NCI-H524 (cell line): ENCODE measurements around the gene APBB2.
"Not testable (repeated sequence)": the region's sequence is repeated elsewhere in the genome, so short reads cannot be mapped to it uniquely, and the experiment has no call there.

Experiments
- DNase-seq, 2 experiments: peaks; one replicate each; lab custom pipeline; 2025; lab: John Stamatoyannopoulos, UW

The APBB2 gene

DNA sequence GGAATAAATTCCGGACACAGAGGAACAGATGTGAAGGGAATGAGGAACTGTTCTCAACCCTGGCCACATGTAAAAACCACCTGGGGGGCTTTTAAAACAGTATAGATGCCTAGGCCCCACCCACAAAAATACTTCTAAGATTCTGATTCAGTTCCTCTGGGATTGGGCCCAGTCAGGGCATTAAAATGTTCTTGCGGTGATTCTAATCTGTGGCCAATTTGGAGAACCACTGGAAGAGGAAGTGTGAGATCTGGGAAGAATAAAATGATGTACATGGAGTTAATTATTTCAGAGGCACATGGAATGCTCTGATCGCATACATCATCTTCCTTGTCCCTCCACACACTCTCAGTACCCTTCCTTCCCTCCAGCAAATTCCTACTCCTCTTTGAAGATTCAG is 192.2 kb downstream of the APBB2 start:
- no peak for DNase-seq

DNA sequence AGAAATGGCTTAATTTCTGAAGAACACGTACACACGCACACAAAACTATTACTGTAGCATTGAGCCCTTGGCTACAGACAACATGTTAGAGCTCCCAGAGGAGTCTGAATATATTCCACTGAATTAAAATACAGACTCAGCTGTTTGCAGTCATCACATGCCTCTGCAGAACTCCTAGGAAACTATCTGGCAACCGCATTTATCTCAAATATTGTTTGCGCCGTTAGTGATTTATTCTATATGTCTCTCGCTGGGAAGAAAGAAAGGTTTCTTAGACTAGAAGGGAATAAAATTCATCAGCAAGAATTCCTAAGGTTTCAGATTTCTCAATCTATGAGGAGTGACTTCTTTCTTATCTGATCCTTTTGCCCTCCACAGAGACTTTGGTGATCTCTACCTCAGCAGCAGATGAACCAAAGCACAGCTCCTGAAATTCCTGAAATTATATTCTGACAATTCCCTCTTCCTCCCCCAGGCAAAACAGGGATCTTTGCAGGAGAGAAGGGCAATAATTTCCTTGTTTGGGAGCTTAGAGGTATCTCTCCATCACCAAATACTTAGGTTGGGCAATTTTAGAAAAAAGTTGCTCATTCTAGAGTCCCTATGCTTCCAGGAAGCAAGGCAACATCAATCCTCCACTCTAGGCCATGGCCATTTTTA is 199.2 kb downstream of the APBB2 start:
- DNase-seq = no peak

DNA sequence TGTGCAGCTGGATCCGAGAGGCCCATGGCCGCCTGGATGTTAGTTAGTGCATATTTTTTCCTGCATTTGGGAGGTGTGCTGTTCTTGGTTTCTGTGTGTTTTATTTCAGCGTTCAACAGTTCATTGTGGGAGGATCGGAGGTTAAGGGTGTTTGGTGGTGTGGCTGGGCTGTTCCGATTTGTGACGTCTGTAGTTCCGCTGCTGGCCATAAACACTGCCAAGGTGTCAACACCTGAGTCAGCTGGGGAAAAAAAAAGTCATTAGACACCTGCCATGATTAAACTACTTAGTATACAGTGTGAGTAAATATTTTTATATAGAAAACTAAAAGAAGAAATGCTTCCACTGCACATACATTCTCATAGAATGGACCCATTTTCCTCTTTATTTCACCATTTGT is 200.2 kb downstream of the APBB2 start:
- no peak for DNase-seq

DNA sequence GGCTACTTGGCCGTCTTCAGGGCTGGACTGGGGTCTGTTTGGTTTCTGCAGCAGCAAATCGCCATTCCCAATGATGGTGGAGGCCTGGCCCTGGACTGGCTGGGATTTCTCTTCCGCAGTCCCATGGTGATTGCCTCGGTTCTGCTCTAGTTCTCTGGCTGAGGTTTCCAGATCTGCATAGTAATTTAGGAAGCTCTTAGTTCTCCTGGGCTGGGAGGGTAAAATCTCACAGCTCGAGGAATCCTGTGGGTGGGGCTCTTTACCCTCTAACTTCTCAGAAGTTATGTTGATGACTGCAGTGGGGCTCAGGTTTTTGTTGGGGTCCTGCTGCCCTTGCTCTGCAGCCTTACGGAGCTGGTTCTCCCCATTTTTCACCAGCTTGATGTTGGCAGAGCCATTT is 200.6 kb downstream of the APBB2 start:
- DNase-seq = no peak

DNA sequence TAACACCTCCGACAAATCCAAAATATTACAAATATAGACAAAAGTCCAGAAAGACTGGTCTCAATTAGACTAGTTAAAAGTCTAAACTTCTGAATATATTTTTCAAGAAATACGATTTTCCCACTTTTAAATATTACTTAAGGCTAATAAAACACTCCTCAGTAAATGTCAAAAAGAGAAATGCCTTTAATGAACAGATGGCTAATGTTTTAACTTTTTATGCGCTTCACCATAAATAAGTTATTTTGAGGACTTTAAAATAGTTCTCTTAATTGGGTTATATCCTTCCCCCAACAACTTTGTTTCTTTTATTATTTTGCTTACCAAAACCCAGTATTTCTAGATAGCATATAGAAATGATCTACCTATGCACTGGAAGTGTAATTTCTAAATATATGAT is 201.4 kb downstream of the APBB2 start:
- DNase-seq = no peak

DNA sequence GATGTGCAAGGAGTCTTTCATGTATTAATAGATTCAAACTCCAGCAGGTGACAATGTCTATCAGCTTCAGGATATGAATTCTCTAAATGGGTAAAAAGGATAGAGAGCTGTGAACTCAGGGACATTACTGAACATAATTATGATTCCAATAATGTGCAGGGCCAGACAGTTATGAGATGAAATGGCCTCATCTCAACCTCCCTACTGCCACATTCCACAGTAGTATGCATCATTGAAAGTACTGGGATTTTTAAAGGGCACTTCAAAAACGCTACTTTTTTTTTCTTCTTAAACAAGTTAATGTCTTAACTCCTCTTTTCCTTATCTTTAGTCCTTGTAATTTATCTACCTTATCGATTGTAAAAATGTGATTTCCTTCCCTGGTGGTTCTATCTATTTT is 202.0 kb downstream of the APBB2 start:
- DNase-seq = no peak

DNA sequence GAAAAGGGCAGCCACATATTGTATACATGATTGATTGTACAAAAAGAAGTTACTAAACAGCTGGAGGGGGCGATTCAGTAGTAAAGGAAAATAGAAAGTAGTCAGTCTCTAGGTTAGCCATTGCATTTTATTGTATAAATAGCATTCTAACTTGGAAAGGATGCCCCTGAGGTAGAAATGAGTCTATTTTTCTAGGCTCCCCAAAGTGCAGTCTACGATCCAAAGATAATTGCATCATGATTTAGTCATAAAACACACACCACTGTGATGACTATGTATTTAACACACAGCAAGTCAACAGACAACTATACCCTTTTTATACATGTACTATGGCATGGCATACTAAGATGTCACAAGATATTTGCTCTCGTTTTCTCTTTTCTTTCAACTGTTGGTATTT is 204.9 kb downstream of the APBB2 start:
- no peak for DNase-seq

DNA sequence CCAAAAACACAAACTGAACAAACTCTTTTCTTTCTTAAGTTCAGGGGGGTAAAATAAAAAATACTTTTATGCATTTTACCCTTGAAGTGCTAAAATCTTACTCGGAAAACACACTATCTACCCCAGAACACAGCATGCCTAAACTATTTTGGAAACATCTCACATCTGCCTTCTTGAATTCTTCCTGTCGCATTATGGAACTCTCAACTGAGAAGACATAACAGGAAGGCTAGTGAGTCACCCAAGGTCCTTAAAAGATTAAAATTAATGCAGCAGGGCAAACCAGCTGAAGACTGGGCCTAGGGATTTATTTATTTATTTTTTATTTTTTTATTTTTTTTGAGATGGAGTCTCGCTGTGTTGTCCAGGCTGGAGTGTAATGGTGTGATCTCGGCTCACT is 208.2 kb downstream of the APBB2 start:
- DNase-seq = no peak

DNA sequence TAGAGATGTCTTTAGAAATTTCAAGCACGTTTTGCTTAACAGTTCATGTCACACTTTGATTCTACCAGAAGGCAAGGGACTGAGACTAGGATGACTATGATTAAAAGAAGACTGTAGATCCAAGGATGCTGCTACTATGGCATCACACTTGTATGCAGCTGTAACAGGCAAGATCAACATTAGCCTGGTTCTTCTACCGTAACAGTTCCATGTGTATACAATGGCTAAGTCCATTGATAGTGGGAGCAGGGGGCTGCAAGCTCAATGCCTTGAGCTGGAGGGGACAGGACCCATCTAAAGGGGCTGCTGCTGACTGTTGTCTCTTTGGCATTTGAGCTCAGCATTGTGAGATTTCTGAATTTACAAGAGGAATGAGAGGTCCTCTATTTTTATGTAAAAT is 212.0 kb downstream of the APBB2 start:
- no peak for DNase-seq

DNA sequence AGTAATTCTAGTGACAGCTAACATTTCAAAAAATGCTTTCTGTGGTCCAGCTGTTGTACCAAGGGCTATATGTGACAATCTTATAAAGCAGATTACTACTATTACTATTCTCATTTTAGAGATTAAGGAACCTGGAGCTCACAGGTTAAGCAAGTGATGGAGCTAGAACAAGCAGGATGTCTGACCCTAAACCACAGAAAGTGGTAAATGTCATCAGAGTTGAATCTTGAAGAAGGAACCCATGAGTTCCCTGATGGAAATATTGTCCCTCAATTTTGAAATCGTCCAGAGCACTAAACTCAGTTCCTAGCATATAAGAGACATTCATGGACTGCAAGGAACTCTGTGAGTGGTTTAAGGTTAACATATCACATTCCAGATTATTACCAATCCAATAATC is 214.0 kb downstream of the APBB2 start:
- DNase-seq = no peak

DNA sequence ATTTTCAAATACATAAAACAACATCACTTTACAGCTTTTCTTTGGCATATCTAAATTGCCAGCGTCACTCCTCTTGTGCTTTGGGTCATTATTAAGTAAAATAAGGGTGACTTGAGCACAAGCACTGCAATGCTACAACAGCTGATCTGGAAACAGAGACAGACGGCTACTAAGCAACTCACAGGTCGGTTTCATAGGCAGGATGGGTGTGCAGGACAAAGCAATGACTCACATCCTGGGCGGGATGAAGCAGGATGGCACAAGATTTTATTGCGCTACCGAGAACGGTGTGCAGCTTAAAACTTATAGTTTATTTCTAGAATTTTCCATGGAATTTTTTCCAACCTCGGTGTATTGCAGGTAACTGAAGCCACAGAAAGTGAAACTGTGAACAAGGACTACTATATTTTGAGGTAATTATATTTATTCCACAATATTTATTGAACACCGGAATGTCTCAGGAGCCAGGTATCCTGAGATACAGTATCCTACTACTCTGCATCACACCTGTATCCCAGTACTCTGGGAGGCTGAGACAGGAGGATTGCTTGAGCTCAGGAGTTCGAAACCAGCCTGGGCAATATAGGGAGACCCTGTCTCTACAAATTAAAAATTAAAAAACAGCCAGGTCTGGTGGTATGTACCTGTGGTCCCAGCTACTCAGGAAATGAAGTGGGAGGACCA is 215.5 kb downstream of the APBB2 start:
- DNase-seq = no peak

DNA sequence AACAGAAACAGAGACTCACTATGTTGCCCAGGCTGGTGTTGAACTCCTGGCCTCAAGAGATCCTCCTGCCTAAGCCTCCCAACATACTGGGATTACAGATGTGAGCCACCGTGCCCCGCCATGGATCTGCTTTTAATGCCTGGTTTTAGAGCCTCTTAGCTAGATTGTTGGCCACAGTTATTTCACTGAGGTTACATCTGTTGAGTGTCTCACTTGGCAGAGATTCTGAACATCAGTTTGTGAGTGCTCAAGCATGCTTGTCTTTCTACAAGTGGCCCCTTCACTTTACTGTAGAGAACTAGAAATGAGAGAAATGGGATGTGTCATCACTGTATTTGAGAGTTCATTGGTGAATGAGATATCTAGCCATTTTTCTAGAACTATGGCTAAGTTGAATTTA is 218.5 kb downstream of the APBB2 start:
- DNase-seq = peak; percentile 24 to 46

DNA sequence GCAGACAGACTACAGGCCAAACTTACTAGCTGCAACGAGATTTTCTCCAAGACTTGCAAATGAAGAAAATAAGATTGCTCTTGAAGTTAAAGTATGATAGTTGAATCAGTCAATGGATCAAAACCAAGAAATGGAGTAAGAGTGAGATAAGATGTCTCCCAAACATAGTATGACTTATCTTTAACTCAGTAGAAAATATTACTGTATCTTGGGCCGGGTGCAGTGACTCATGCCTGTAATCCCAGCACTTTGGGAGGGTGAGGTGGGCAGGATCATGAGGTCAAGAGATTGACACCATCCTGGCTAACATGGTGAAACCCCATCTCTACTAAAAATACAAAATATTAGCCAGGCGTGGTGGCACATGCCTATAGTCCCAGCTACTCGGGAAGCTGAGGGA is 220.0 kb downstream of the APBB2 start:
- DNase-seq = not testable (repeated sequence)

DNA sequence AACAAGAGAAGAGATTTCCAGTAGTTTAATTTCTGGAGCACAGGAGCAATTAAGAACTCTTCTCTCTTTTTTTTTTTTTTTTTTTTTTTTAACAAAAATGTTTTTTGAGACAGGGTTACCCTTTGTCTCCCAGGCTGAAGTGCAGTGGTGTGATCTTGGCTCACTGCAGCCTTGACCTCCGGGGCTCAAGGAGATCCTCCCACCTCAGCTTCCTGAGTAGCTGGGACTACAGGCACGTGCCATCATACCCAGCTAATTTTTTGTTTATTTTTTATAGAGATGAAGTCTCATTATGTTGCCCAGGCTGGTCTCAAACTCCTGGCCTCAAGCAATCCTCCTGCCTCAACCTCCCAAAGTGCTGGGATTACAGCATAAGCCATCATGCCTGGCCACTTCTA is 221.0 kb downstream of the APBB2 start:
- not testable (repeated sequence) for DNase-seq

DNA sequence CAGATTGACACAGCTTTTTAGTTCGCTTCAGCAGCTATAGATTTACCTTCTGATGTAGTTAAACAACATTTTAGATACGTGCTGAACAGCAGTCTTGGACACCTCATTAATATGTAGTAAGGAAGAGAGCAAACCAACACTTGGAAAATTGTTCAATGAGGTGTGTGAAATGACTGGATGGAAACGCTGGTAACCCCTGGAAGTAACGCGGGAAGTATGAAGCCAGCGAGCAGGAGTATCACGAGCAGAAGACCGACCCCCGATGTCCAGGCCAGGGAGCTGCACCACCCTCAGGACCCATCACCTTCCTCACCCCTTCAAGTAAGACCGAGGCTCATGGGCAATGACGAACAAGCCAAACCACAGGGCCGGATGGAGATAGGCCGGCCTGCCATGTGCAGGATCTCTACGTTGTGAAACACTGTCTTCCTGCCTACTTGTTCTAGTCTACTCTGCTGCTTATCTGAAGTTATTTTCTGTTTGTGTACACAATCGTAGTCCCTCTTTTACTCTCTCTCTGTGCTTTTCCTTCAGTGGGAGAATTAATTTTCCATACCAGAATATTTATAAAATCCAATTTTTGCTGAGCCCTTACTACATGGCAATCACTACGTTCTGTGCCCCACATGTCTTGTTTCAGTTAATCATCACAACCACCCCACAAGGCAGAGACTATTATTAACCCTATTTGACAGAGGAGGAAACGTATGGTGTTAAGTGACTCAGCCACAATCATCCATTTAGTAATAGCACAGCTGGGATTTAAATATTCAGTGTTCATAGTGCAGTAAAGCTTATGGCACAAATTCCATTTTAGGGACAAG is 221.7 kb downstream of the APBB2 start:
- no peak for DNase-seq

DNA sequence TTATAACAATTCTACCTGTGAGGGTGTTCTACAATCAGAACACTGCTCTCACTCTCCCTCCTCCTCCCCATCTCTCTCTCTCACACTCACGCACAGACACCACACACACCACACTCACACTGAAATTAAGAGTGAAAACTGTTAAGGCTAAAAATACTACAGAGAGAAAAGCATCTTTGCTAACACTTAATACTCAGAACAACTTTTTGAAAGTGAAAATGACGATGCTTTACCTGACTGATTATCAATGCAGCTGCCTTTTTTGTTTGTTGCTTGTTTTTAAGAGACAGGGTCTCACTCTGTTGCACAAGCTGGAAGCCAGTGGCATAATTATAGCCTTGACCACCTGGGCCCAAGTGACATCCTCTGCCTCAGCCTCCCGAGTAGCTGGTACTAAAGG is 222.4 kb downstream of the APBB2 start:
- no peak for DNase-seq

DNA sequence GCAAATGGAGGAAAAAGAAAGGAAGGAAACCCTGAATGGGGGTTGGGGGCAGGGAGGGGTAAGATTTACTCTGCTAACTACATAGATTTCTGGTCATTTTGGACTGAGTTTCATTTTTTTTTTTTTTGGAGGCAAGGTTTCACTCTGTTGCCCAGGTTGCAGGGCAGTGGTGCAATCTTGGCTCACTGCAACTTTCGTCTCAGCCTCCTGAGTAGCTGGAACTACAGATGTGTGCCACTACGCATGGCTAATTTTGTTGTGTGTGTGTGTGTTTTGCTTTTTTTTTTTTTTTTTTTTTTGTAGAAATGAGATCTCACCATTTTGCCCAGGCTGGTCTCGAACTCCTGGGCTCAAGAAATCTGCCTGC is 223.5 kb downstream of the APBB2 start:
- no peak for DNase-seq

DNA sequence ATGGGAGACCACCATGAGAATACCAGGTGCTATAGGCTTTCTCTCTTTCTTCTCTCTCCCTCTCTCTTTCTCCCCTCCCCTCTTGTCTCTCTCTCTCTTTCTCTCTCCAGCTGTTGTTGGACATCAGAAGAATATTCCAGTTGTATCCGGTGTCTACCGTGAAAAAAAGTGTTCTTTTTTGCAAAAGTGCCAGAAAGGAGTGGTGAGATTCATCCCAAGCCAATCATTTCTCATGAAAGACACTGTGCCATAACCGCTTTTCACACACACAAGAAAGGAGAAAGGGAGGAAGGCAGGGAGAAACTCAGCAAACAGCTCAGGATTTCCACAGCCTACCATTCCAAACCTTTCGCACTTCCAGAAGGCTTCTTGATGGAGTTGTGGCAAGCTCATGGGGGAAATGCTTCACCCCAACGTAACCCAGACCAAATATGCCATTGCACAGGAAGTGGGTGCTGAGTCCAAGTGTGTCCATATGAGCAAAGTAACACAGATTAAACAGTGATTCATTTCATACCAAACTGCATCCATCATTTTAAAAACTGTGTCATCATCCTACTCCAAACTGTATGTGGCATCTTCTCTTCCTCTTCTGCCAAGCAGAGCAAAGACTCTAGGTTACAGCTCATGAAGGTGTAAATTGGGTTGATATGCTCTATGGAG is 224.0 kb downstream of the APBB2 start:
- no peak for DNase-seq

DNA sequence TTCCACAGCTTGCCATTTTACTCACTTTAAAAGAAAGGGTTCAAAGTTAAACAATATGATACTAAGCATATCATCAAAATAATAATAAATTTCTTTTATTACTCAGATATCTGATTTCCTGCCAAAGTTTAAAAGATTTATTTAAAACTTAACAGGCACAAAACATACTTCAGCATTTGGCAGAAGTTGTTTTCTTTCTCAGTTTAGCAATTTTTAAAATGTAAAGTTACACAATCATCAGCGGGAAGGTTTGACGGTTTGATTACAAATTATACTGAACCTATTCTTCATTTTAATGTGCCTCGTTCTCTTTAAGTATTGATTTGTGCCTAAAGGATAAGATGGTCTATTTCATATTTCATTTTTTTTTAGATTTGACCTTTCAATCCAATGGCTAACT is 227.2 kb downstream of the APBB2 start:
- no peak for DNase-seq

DNA sequence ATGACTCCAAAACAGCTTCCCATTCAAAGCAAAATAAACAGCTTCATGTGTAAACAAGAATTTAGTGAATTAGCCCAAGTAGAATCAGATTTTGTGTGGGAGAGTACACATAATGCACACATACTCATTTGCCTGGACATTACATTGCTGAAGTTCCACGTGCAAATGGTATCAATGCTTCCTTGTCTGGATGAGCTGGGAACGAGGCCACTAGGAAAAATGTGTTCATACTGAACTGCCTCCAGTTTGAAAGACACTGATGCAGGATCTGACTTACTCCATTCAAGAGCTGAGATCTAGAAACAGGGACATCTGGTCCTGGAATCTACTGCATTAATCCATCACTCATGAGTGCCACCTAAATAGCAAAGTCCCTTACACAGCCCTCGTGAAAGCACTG is 228.0 kb downstream of the APBB2 start:
- peak in 1 of 2 experiments; percentile 25 for DNase-seq

DNA sequence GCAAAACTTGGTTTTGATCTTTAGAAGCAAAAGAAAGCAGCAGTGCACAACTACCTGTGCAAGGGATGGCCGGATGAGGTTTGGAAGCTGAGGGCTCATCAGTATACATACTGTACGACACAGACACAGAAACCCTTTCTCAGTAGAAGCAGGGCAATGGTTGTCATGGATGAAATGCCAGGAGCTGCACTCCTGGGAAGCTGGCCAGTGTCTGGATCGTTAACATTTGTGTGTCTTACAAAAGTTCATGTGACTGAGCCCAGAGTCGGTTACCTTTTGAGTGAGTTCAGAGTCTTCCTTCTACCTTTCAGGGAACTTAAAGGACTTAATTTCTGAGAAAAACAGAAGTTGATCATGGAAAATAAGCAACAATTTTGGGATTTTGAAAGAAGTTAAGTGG is 230.3 kb downstream of the APBB2 start:
- no peak for DNase-seq

DNA sequence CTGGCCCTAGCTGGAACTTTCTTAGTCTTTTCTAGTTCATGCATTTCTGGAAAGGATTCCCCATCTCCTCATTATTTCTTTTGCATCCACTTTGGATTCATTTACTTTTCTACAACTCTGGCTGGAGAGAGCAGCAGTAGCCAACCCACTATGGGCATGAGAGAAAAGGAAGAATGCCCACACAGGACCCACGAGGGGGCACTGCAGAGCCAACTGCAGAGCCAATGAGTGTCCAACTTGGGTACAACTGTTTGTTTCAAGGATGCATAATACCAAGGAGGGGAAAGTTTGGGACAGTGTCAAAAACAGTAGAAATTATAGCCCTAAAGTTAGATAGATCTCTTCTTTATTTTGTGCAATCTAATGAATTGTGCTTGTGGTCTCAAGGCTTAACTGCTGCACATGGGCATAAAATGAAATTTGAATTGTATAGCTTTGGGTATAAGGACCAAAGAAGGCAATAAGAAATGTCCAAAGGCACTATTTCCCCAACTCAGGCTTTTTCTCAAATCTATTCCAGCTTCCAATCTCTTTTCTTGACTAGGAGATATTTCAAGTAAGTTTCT is 233.9 kb downstream of the APBB2 start:
- peak; percentile 3 to 56 for DNase-seq
